Endothelial cell of umbilical vein (primary cell): ENCODE measurements around the gene BLTP2. TPM values are rescaled to one million over a fixed set of nuclear protein-coding genes. Genes with fewer than 3 reads are reported as not detected.
A peak's percentile ranks its signal among the peaks of the same experiment; 100 is the strongest.

Source experiments
- BruUV-seq: library from RNA; stranded (reverse); fragments of 400-500 nt; replicated peaks from 2 replicates; lab custom pipeline; 2021; lab: Mats Ljungman, UMichigan
- CTCF ChIA-PET: fragments of 300-600, 350-600 bp; sonication (Branson Sonifier 250); formaldehyde crosslinking; loops from one replicate; lab custom pipeline; 2021; ENCODE audit warnings: antibody characterized with exemption, inconsistent platforms; lab: Charles Lee
- POLR2A ChIA-PET: fragments of 300-600, 350-600 bp; sonication (Branson Sonifier 250); formaldehyde crosslinking; loops from one replicate; lab custom pipeline; 2021; ENCODE audit warnings: antibody characterized with exemption, inconsistent platforms; lab: Charles Lee
- DNase-seq: peaks from one replicate; pipeline ENCODE4 v3.0.0-alpha.2; 2011; ENCODE audit warnings: low read depth, low spot score
- FAIRE-seq: peaks from 2 replicates; lab custom pipeline; 2011; peaks lifted over from hg19 to GRCh38; lab: Jason Lieb, UNC
- H2AFZ ChIP-seq: 2 replicates; pipeline ENCODE4 v1.6.0; 2012; ENCODE audit warnings: low read depth, low read length, control low read depth, inconsistent platforms
- H3K27ac ChIP-seq: 2 replicates; pipeline ENCODE4 v1.5.1; 2011; ENCODE audit warnings: low read depth, mild to moderate bottlenecking, control low read depth, low read length, moderate library complexity; ENCODE audit not compliant: insufficient read depth
- H3K27me3 ChIP-seq, 2 experiments: 2 replicates each; pipeline versions ENCODE4 v1.6.0 to v1.6.1; 2011; ENCODE audit warnings: low read length in 2 of 2, mixed read lengths in 1 of 2; ENCODE audit not compliant: control insufficient read depth in 2 of 2, insufficient read depth in 2 of 2
- H3K36me3 ChIP-seq, 2 experiments: 2 replicates in 1 of 2; 3 replicates in 1 of 2; pipeline ENCODE4 v1.5.1; 2011; ENCODE audit warnings: low read length in 2 of 2, mild to moderate bottlenecking in 1 of 2, moderate library complexity in 1 of 2; ENCODE audit not compliant: control insufficient read depth in 2 of 2, insufficient read depth in 2 of 2; ENCODE audit errors: extremely low read depth in 1 of 2
- H3K4me1 ChIP-seq: 3 replicates; pipeline ENCODE4 v1.5.1; 2011; ENCODE audit warnings: mild to moderate bottlenecking, low read length; ENCODE audit not compliant: control insufficient read depth, insufficient read depth; ENCODE audit errors: extremely low read depth
- H3K4me2 ChIP-seq: 2 replicates; pipeline ENCODE4 v1.6.1; 2011; ENCODE audit warnings: low read length, control low read depth, mixed read lengths; ENCODE audit not compliant: insufficient read depth
- H3K4me3 ChIP-seq, 3 experiments: fragments of 200-600 bp in 1 of 3; sonication (generic), shearing (Covaris generic) in 1 of 3; replicated peaks in 1 of 3; 2 replicates each; pipeline ENCODE4 v1.5.1; 2011 to 2016; ENCODE audit warnings: control low read depth in 3 of 3, low read length in 3 of 3, mild to moderate bottlenecking in 2 of 3, inconsistent platforms in 1 of 3, low read depth in 1 of 3, moderate library complexity in 1 of 3; ENCODE audit not compliant: insufficient read depth in 1 of 3
- H3K79me2 ChIP-seq: 2 replicates; pipeline ENCODE4 v1.6.0; 2012; ENCODE audit warnings: low read length, inconsistent platforms; ENCODE audit not compliant: control insufficient read depth, insufficient read depth
- H3K9ac ChIP-seq: replicated peaks from 2 replicates; pipeline ENCODE3; 2011; ENCODE audit warnings: low read length, control low read depth; ENCODE audit not compliant: insufficient read depth; ENCODE audit errors: extremely low read depth
- H3K9me1 ChIP-seq: replicated peaks from 3 replicates; pipeline ENCODE4 v1.6.0; 2011; ENCODE audit warnings: mild to moderate bottlenecking, low read length; ENCODE audit not compliant: control insufficient read depth, insufficient read depth; ENCODE audit errors: extremely low read depth
- H3K9me3 ChIP-seq: replicated peaks from 2 replicates; pipeline ENCODE4 v1.5.1; 2012; ENCODE audit warnings: low read length, inconsistent platforms; ENCODE audit not compliant: control insufficient read depth, insufficient read depth
- H4K20me1 ChIP-seq: replicated peaks from 2 replicates; pipeline ENCODE3; 2011; ENCODE audit warnings: mild to moderate bottlenecking, low read length; ENCODE audit not compliant: control insufficient read depth, insufficient read depth; ENCODE audit errors: extremely low read depth
- CTCF ChIP-seq, 2 donors: IDR thresholded peaks; 1 replicate in 1 of 2; 2 replicates in 1 of 2; pipeline ENCODE4 v1.5.1; 2011; ENCODE audit warnings: low read length in 2 of 2, mild to moderate bottlenecking in 2 of 2, moderate library complexity in 2 of 2, control low read depth in 1 of 2, inconsistent platforms in 1 of 2, low read depth in 1 of 2; ENCODE audit not compliant: insufficient read depth in 1 of 2; ENCODE audit errors: extremely low read depth in 1 of 2
- EZH2 ChIP-seq: IDR thresholded peaks from 2 replicates; pipeline ENCODE4 v1.6.1; 2012; ENCODE audit warnings: borderline replicate concordance, low read depth, mild to moderate bottlenecking, moderate library complexity, low read length, inconsistent platforms; ENCODE audit not compliant: severe bottlenecking
- FOS ChIP-seq: IDR thresholded peaks from 2 replicates; pipeline ENCODE4 v1.6.1; 2011; ENCODE audit warnings: mild to moderate bottlenecking, low read length, moderate library complexity, borderline replicate concordance; ENCODE audit not compliant: insufficient read depth
- MYC ChIP-seq: IDR thresholded peaks from one replicate; pipeline ENCODE4 v1.6.1; 2011; ENCODE audit warnings: mild to moderate bottlenecking, low read depth, low read length
- POLR2A ChIP-seq: IDR thresholded peaks from 2 replicates; pipeline ENCODE4 v1.6.1; 2012; ENCODE audit warnings: low read depth, mild to moderate bottlenecking, control low read depth, low read length
- POLR2AphosphoS5 ChIP-seq: IDR thresholded peaks from 2 replicates; pipeline ENCODE4 v1.6.1; 2012; ENCODE audit warnings: low read depth, mild to moderate bottlenecking, control low read depth, low read length, moderate library complexity; ENCODE audit not compliant: insufficient read depth
- dilution Hi-C: fragments of 300-500 bp; cut with MboI; formaldehyde crosslinking; loops from one replicate; pipeline ENCODE4 v1.15.0; 2019; ENCODE audit warnings: low sequenced_read_pairs; ENCODE audit not compliant: extremely low pct_ligation_motif_present
- intact Hi-C: fragments of 100-400 bp; cut with micrococcal nuclease; formaldehyde crosslinking; loops from one replicate; pipeline ENCODE4 v1.10.0; 2022
- polyA plus RNA-seq, 4 experiments: library from polyadenylated mRNA; depleted of rRNA in 3 of 4; stranded (reverse) in 3 of 4; unstranded in 1 of 4; fragments of >200 nt; gene quantifications; 2 replicates each; pipeline versions ENCODE4 v1.2.1 to v1.2.3, GENCODE V29; 2011 to 2012; ENCODE audit warnings: missing spikeins in 1 of 4
- total RNA-seq: library from RNA; stranded (reverse); gene quantifications from 2 replicates; pipeline ENCODE4 v1.2.3, GENCODE V29; 2021
- TF ChIP-seq, protein P1 (sequence below): IDR thresholded peaks from 2 replicates; pipeline ENCODE4 v1.6.1; 2011; ENCODE audit not compliant: insufficient read depth, insufficient read length

The BLTP2 gene
- total and polyA plus RNA-seq, 2 donors (not counting 3 experiments of a cell fraction or from before 2014, with no cell fraction given): 91.4 to 164 TPM

- no TSS peak for BruUV-seq
- dilution Hi-C loops: no loop called here
- Histone ChIP-seq H3K4me2 (peak overlapping the region; percentile 84), H3K9me3 (no peaks in the 10 kb centered on the region), H3K27me3 (no peaks in the 10 kb centered on the region), H3K79me2 (peaks cover 25% of the 10 kb centered on the region), H3K4me1 (peaks cover 23% of the 10 kb centered on the region), H3K27ac (no peak overlapping the region), H3K36me3 (peaks cover 29% of the 10 kb centered on the region in 2 experiments), H4K20me1 (no peaks in the 10 kb centered on the region), H2AFZ (peak overlapping the region; percentile 67), H3K9ac (peak overlapping the region; percentile 64), H3K4me3 (peak overlapping the region; percentile 54 to 77 (median 71)), H3K9me1 (no peaks in the 10 kb centered on the region)
- intact Hi-C loops: no loop called here
- no peak for TF ChIP-seq POLR2AphosphoS5
- TF ChIP-seq MYC: no peak
- TF ChIP-seq EZH2: no peak
- TF ChIP-seq POLR2A: no peak
- TF ChIP-seq, protein P1, sequence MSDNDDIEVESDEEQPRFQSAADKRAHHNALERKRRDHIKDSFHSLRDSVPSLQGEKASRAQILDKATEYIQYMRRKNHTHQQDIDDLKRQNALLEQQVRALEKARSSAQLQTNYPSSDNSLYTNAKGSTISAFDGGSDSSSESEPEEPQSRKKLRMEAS: no peak
- no peak for TF ChIP-seq FOS
- TF ChIP-seq CTCF (IDR thresholded peaks at IDR 0.05; ENCODE audit: extremely low read depth in 1 of 2, insufficient read depth in 1 of 2, low read depth in 1 of 2, low read length in 2 of 2): peak; percentile 14 to 21
- ChIA-PET POLR2A (interaction anchor here (0.5 kb wide), 1 partner anchor 101 kb away, joined by 7 read pairs; no protein-coding TSS in a partner anchor), CTCF (interaction anchor here (0.6 to 2.2 kb wide), 9 partner anchors 8 to 83 kb away, joined by 3 to 13 read pairs (median 3); partner anchors contain the start of genes SDF2 and SUPT6H)
- peak; percentile 31 for DNase-seq
- peak; percentile 56 for FAIRE-seq
Measured at GRCh38 chr17:28643983-28644786, 773 bp downstream of the BLTP2 start.
